ENCODE measurements around the gene FRRS1.

FRRS1 gene

GRCh38 chr1:99727575-99728185 is 38.8 kb downstream of the FRRS1 start:
- DNase-seq: no peak

- no peak for DNase-seq
These were observed 39.6 kb downstream of the FRRS1 start for GRCh38 chr1:99726818-99727217.

GRCh38 chr1:99726407-99726806 is 40.0 kb downstream of the FRRS1 start:
- no peak for DNase-seq

- no peak for DNase-seq
These were observed 40.4 kb downstream of the FRRS1 start for GRCh38 chr1:99725996-99726395.

GRCh38 chr1:99723251-99723650 is 43.2 kb downstream of the FRRS1 start:
- no peak for DNase-seq

- no peak for DNase-seq
These were observed 49.4 kb downstream of the FRRS1 start for GRCh38 chr1:99717005-99717404.

- DNase-seq: no peak
These were observed 53.4 kb downstream of the FRRS1 start for GRCh38 chr1:99713006-99713405.

GRCh38 chr1:99710994-99711393 is 55.4 kb downstream of the FRRS1 start:
- no peak for DNase-seq

- DNase-seq: no peak
These were observed 58.8 kb downstream of the FRRS1 start for GRCh38 chr1:99707535-99708142.

GRCh38 chr1:99705385-99705784 is 61.0 kb downstream of the FRRS1 start:
- DNase-seq: no peak

- DNase-seq: no peak
These were observed 62.0 kb downstream of the FRRS1 start for GRCh38 chr1:99704356-99704816.

GRCh38 chr1:99702221-99702620 is 64.2 kb downstream of the FRRS1 start:
- DNase-seq: no peak

GRCh38 chr1:99700020-99700419 is 66.4 kb downstream of the FRRS1 start:
- no peak for DNase-seq

- no peak for DNase-seq
These were observed 68.9 kb downstream of the FRRS1 start for GRCh38 chr1:99697580-99697979.

- no peak for DNase-seq
These were observed 69.8 kb downstream of the FRRS1 start for GRCh38 chr1:99696616-99697015.

GRCh38 chr1:99691175-99691574 is 75.3 kb downstream of the FRRS1 start:
- no peak for DNase-seq

GRCh38 chr1:99685516-99686180 is 80.8 kb downstream of the FRRS1 start:
- DNase-seq: no peak

GRCh38 chr1:99682291-99682751 is 84.1 kb downstream of the FRRS1 start:
- DNase-seq: no peak

- no peak for DNase-seq
These were observed 84.9 kb downstream of the FRRS1 start for GRCh38 chr1:99681583-99681982.

GRCh38 chr1:99680270-99680669 is 86.2 kb downstream of the FRRS1 start:
- DNase-seq: no peak

GRCh38 chr1:99677416-99677815 is 89.0 kb downstream of the FRRS1 start:
- no peak for DNase-seq

GRCh38 chr1:99676876-99677275 is 89.6 kb downstream of the FRRS1 start:
- no peak for DNase-seq

GRCh38 chr1:99675994-99676393 is 90.4 kb downstream of the FRRS1 start:
- no peak for DNase-seq

GRCh38 chr1:99675292-99675691 is 91.1 kb downstream of the FRRS1 start:
- no peak for DNase-seq
